ENCODE results near the gene CERS3. TPM values are rescaled to one million over a fixed set of nuclear protein-coding genes. Genes with fewer than 3 reads are reported as not detected.

CERS3 gene
- total RNA-seq, 1 donor from 2014 or later = 0.69 TPM

- no peak for DNase-seq (ENCODE audit: low spot score in 2 of 2, unreplicated experiment in 2 of 2)
- Mint-ChIP-seq H3K27ac (no peak overlapping the region), H3K27me3 (ENCODE audit: low read depth) (peaks cover 26% of the 10 kb centered on the region), H3K36me3 (no peaks in the 10 kb centered on the region), H3K9me3 (no peaks in the 10 kb centered on the region), H3K4me1 (no peaks in the 10 kb centered on the region), H3K4me3 (no peak overlapping the region)
- TF ChIP-seq CTCF (IDR thresholded peaks at IDR 0.05; ENCODE audit: unreplicated experiment) = no peak
These were observed 2.5 kb upstream of the CERS3 start for GRCh38 chr15:100531204-100531603.

- Mint-ChIP-seq H3K9me3 (no peaks in the 10 kb centered on the region), H3K4me3 (no peak overlapping the region), H3K27me3 (ENCODE audit: low read depth) (peaks cover 23% of the 10 kb centered on the region), H3K27ac (no peak overlapping the region), H3K4me1 (no peaks in the 10 kb centered on the region), H3K36me3 (no peaks in the 10 kb centered on the region)
- TF ChIP-seq CTCF (IDR thresholded peaks at IDR 0.05; ENCODE audit: unreplicated experiment) = no peak
- no peak for DNase-seq (ENCODE audit: low spot score in 2 of 2, unreplicated experiment in 2 of 2)
These were observed 806 bp upstream of the CERS3 start for GRCh38 chr15:100529556-100529955.

GRCh38 chr15:100526027-100526481, 2.7 kb downstream of the CERS3 start:
- DNase-seq (ENCODE audit: low spot score in 2 of 2, unreplicated experiment in 2 of 2) = no peak

GRCh38 chr15:100525436-100525835, 3.3 kb downstream of the CERS3 start:
- Mint-ChIP-seq H3K9me3 (peaks cover 11% of the 10 kb centered on the region), H3K4me1 (no peaks in the 10 kb centered on the region), H3K36me3 (no peaks in the 10 kb centered on the region), H3K27me3 (ENCODE audit: low read depth) (peaks cover 3% of the 10 kb centered on the region), H3K27ac (no peak overlapping the region), H3K4me3 (no peak overlapping the region)
- no peak for TF ChIP-seq CTCF (IDR thresholded peaks at IDR 0.05; ENCODE audit: unreplicated experiment)
- DNase-seq (ENCODE audit: low spot score in 2 of 2, unreplicated experiment in 2 of 2) = no peak

More at GRCh38 chr15:100526027-100526481, 2.7 kb downstream of the CERS3 start:
- H3K27me3 Mint-ChIP-seq (ENCODE audit: low read depth) = peaks cover 4% of the 10 kb centered on the region
- H3K4me3 Mint-ChIP-seq = no peak overlapping the region
- no peaks in the 10 kb centered on the region for H3K4me1 Mint-ChIP-seq
- H3K36me3 Mint-ChIP-seq = no peaks in the 10 kb centered on the region
- TF ChIP-seq CTCF (IDR thresholded peaks at IDR 0.05; ENCODE audit: unreplicated experiment) = peak; percentile 28
- H3K27ac Mint-ChIP-seq = no peak overlapping the region
- H3K9me3 Mint-ChIP-seq = peaks cover 11% of the 10 kb centered on the region

- H3K4me3 Mint-ChIP-seq = no peak overlapping the region
- no peaks in the 10 kb centered on the region for H3K36me3 Mint-ChIP-seq
- peaks cover 11% of the 10 kb centered on the region for H3K9me3 Mint-ChIP-seq
- no peak for DNase-seq (ENCODE audit: low spot score in 2 of 2, unreplicated experiment in 2 of 2)
- no peak for TF ChIP-seq CTCF (IDR thresholded peaks at IDR 0.05; ENCODE audit: unreplicated experiment)
- no peaks in the 10 kb centered on the region for H3K4me1 Mint-ChIP-seq
- no peak overlapping the region for H3K27ac Mint-ChIP-seq
- H3K27me3 Mint-ChIP-seq (ENCODE audit: low read depth) = peaks cover 2% of the 10 kb centered on the region
These were observed 4.4 kb downstream of the CERS3 start for GRCh38 chr15:100524326-100524725.

GRCh38 chr15:100521907-100522306, 6.8 kb downstream of the CERS3 start:
- H3K36me3 Mint-ChIP-seq = no peaks in the 10 kb centered on the region
- H3K27me3 Mint-ChIP-seq (ENCODE audit: low read depth) = peaks cover 10% of the 10 kb centered on the region
- H3K4me1 Mint-ChIP-seq = no peaks in the 10 kb centered on the region
- no peak for TF ChIP-seq CTCF (IDR thresholded peaks at IDR 0.05; ENCODE audit: unreplicated experiment)
- DNase-seq (ENCODE audit: low spot score in 2 of 2, unreplicated experiment in 2 of 2) = no peak
- H3K27ac Mint-ChIP-seq = no peak overlapping the region
- H3K4me3 Mint-ChIP-seq = no peak overlapping the region
- peaks cover 11% of the 10 kb centered on the region for H3K9me3 Mint-ChIP-seq

Measured in mesothelial cell of epicardium (in vitro differentiated cells).